PC-3 (cell line): Measurements from ENCODE around the gene THRB. TPM values are rescaled to one million over a fixed set of nuclear protein-coding genes. Genes with fewer than 3 reads are reported as not detected.

ENCODE experiments used
- ATAC-seq: fragments of 200-7000 bp; cut with Tn5 transposase; 2 replicates; pipeline ENCODE4 v1.9.1; 2020; ENCODE audit warnings: mild to moderate bottlenecking, moderate library complexity
- BruUV-seq: library from RNA; stranded (reverse); fragments of 400-500 nt; replicated peaks from 2 replicates; lab custom pipeline; 2021; lab: Mats Ljungman, UMichigan
- CTCF ChIA-PET: fragments of 300-600 bp; sonication (Branson Sonifier 250); formaldehyde crosslinking; loops from one replicate; lab custom pipeline; 2022; ENCODE audit warnings: antibody characterized with exemption; lab: Charles Lee
- POLR2A ChIA-PET: fragments of 300-600 bp; sonication (Branson Sonifier 250); formaldehyde crosslinking; loops from one replicate; lab custom pipeline; 2022; ENCODE audit warnings: antibody characterized with exemption; ENCODE audit not compliant: unreplicated experiment; lab: Charles Lee
- DNase-seq: peaks from one replicate; pipeline ENCODE4 v3.0.0-alpha.2; 2015
- H2AFZ ChIP-seq: fragments of 300-600 bp; sonication (generic); 2 replicates; pipeline ENCODE4 v1.6.0; 2016; ENCODE audit warnings: antibody characterized with exemption, low read length
- H3F3A ChIP-seq: fragments of 300-600 bp; sonication (generic); one replicate; pipeline ENCODE4 v1.6.0; 2017; ENCODE audit warnings: antibody characterized with exemption, low read length, control low read depth, mild to moderate bottlenecking; ENCODE audit not compliant: unreplicated experiment
- H3K27ac ChIP-seq: fragments of 300-600 bp; sonication (generic); 2 replicates; pipeline ENCODE4 v1.5.1; 2016; ENCODE audit warnings: mild to moderate bottlenecking, low read length
- H3K27me3 ChIP-seq: fragments of 300-600 bp; sonication (generic); 2 replicates; pipeline ENCODE4 v1.6.1; 2016; ENCODE audit warnings: low read length, mixed read lengths
- H3K36me3 ChIP-seq: fragments of 300-600 bp; sonication (generic); 2 replicates; pipeline ENCODE4 v1.6.1; 2016; ENCODE audit warnings: low read depth, mixed run types, low read length, mixed read lengths
- H3K4me1 ChIP-seq: fragments of 300-600 bp; sonication (generic); 2 replicates; pipeline ENCODE4 v1.5.1; 2016; ENCODE audit warnings: low read length; ENCODE audit not compliant: insufficient read depth
- H3K4me2 ChIP-seq: fragments of 300-600 bp; sonication (generic); 2 replicates; pipeline ENCODE4 v1.6.0; 2016; ENCODE audit warnings: low read length
- H3K4me3 ChIP-seq: fragments of 300-600 bp; sonication (generic); 2 replicates; pipeline ENCODE4 v1.5.1; 2016; ENCODE audit warnings: mild to moderate bottlenecking, low read length, mixed read lengths
- H3K79me2 ChIP-seq: fragments of 300-600 bp; sonication (generic); 2 replicates; pipeline ENCODE4 v1.6.1; 2017; ENCODE audit warnings: low read length, mixed read lengths
- H3K9ac ChIP-seq: fragments of 300-600 bp; sonication (generic); 2 replicates; pipeline ENCODE4 v1.6.0; 2016; ENCODE audit warnings: mild to moderate bottlenecking, low read length
- H3K9me2 ChIP-seq: fragments of 300-600 bp; sonication (generic); replicated peaks from 2 replicates; pipeline ENCODE4 v1.6.1; 2016; ENCODE audit warnings: mixed run types, low read length, mixed read lengths
- H3K9me3 ChIP-seq: fragments of 300-600 bp; sonication (generic); 2 replicates; pipeline ENCODE4 v1.6.1; 2016; ENCODE audit warnings: low read length, mixed read lengths
- H4K20me1 ChIP-seq: fragments of 300-600 bp; sonication (generic); 2 replicates; pipeline ENCODE4 v1.6.1; 2016; ENCODE audit warnings: low read length, mixed read lengths
- CTCF ChIP-seq: fragments of 300-600 bp; sonication (generic); conservative IDR thresholded peaks from 2 replicates; pipeline ENCODE4 v1.5.1; 2017; ENCODE audit warnings: antibody characterized with exemption, low read depth, mild to moderate bottlenecking, low read length
- EZH2 ChIP-seq: fragments of 300-600 bp; sonication (generic); IDR thresholded peaks from one replicate; pipeline ENCODE4 v1.6.1; 2017; ENCODE audit warnings: antibody characterized with exemption, mild to moderate bottlenecking, low read length; ENCODE audit not compliant: unreplicated experiment
- EZH2phosphoT487 ChIP-seq: fragments of 300-600 bp; sonication (generic); IDR thresholded peaks from 2 replicates; pipeline ENCODE4 v1.6.1; 2018; ENCODE audit warnings: mild to moderate bottlenecking, antibody characterized with exemption, low read length, borderline replicate concordance
- intact Hi-C: fragments of 100-400 bp; cut with micrococcal nuclease; formaldehyde crosslinking; loops from 2 replicates; pipeline ENCODE4 v1.9.0; 2023
- total RNA-seq: library from RNA; depleted of rRNA; stranded (reverse); fragments of >200 nt; gene quantifications from 2 replicates; pipeline ENCODE4 v1.2.3, GENCODE V29; 2014

Gene THRB
- total RNA-seq, 1 experiment from 2014 or later: 9.7 TPM

GRCh38 chr3:24454856-24455255 is 39.8 kb downstream of the THRB start:
- no peaks in the 10 kb centered on the region for H3K9me2 ChIP-seq
- H3K4me2 ChIP-seq: no peak overlapping the region
- H3K36me3 ChIP-seq: no peaks in the 10 kb centered on the region
- peaks cover 43% of the 10 kb centered on the region for H3K4me1 ChIP-seq
- TF ChIP-seq EZH2 (no peak), CTCF (no peak), EZH2phosphoT487 (no peak)
- H3K4me3 ChIP-seq: no peak overlapping the region
- H3K9me3 ChIP-seq: no peaks in the 10 kb centered on the region
- intact Hi-C loops: no loop called here
- H4K20me1 ChIP-seq: no peaks in the 10 kb centered on the region
- no TSS peak for BruUV-seq
- peak; percentile 22 for DNase-seq
- no peaks in the 10 kb centered on the region for H3K79me2 ChIP-seq
- no peak overlapping the region for H3K27ac ChIP-seq
- 0 out of 2 replicates have a peak, but pooled peaks have one; percentile 19 for ATAC-seq
- no peak overlapping the region for H3K9ac ChIP-seq
- H3K27me3 ChIP-seq: no peaks in the 10 kb centered on the region
- POLR2A ChIA-PET: no interaction called here
- H3F3A ChIP-seq: no peaks in the 10 kb centered on the region
- H2AFZ ChIP-seq: no peak overlapping the region
- CTCF ChIA-PET: no interaction called here

GRCh38 chr3:24454393-24454792 is 40.3 kb downstream of the THRB start:
- Histone ChIP-seq H3K4me2 (no peak overlapping the region), H2AFZ (no peak overlapping the region), H3K4me1 (peaks cover 43% of the 10 kb centered on the region), H3K27me3 (no peaks in the 10 kb centered on the region), H3K9ac (no peak overlapping the region), H3K27ac (no peak overlapping the region), H3K4me3 (no peak overlapping the region), H3K9me2 (no peaks in the 10 kb centered on the region), H3K36me3 (no peaks in the 10 kb centered on the region), H3F3A (no peaks in the 10 kb centered on the region), H3K79me2 (no peaks in the 10 kb centered on the region), H3K9me3 (no peaks in the 10 kb centered on the region), H4K20me1 (no peaks in the 10 kb centered on the region)
- CTCF ChIA-PET: no interaction called here
- intact Hi-C loops: no loop called here
- TF ChIP-seq CTCF: no peak
- no peak for TF ChIP-seq EZH2
- TF ChIP-seq EZH2phosphoT487: no peak
- POLR2A ChIA-PET: no interaction called here
- DNase-seq (no peak), ATAC-seq (peak; percentile 25; the same call in 1 of the 2 replicates)
- BruUV-seq: no TSS peak

GRCh38 chr3:24451461-24452099 is 43.1 kb downstream of the THRB start:
- no peaks in the 10 kb centered on the region for H3K9me3 ChIP-seq
- no peak overlapping the region for H3K4me3 ChIP-seq
- TF ChIP-seq CTCF (no peak), EZH2phosphoT487 (no peak), EZH2 (no peak)
- H3K4me2 ChIP-seq: peak overlapping the region; percentile 27; the same call in 1 of the 2 replicates
- H3K4me1 ChIP-seq: peaks cover 27% of the 10 kb centered on the region
- no TSS peak for BruUV-seq
- H3K27ac ChIP-seq: 0 out of 2 replicates have a peak overlapping the region, but pooled peaks have one; percentile 4
- no peak overlapping the region for H3K9ac ChIP-seq
- intact Hi-C loops: no loop called here
- DNase-seq (peak; percentile 67), ATAC-seq (peak; percentile 45)
- ChIA-PET CTCF (no interaction called here), POLR2A (no interaction called here)
- no peaks in the 10 kb centered on the region for H3K27me3 ChIP-seq
- no peaks in the 10 kb centered on the region for H4K20me1 ChIP-seq
- H3K79me2 ChIP-seq: no peaks in the 10 kb centered on the region
- H3F3A ChIP-seq: no peaks in the 10 kb centered on the region
- no peak overlapping the region for H2AFZ ChIP-seq
- H3K36me3 ChIP-seq: no peaks in the 10 kb centered on the region
- H3K9me2 ChIP-seq: no peaks in the 10 kb centered on the region
